ENCODE data around the gene COX17.
"Not testable (repeated sequence)": the region's sequence is repeated elsewhere in the genome, so short reads cannot be mapped to it uniquely, and the experiment has no call there.

The COX17 gene

GRCh38 chr3:119676771-119677640 is at the start of gene COX17:
COX17 (minus strand) TSS chr3:119677406; CDS start chr3:119677310, 96 bp downstream.
- peak; percentile 56 to 94 (median 86) for DNase-seq

DNA sequence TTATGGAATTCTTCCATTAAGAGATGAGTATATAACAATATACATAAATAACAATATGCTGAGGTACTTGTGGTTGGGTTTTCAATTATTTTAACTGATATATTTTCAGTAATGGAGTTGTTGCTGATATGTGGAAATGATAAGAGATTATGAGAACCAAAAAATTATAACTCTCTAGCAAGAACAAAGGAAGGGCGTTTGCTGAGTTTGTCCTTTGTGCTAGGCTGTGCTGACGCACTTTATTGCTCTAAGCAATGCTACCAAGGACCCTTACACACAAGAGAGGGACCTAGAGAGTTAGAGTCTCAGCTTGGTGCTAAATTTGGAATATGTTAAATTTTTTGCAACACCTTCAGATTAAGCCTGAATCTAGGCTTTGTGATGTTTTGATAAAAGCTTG is 49.7 kb upstream of the COX17 start:
- no peak for DNase-seq

GRCh38 chr3:119723022-119723421 is 45.8 kb upstream of the COX17 start:
- DNase-seq, result peak in 12 of 56 donors; percentile 1 to 37 (median 8)

GRCh38 chr3:119717520-119717919 is 40.3 kb upstream of the COX17 start:
- no peak for DNase-seq

GRCh38 chr3:119716998-119717397 is 39.8 kb upstream of the COX17 start:
- no peak for DNase-seq

DNA sequence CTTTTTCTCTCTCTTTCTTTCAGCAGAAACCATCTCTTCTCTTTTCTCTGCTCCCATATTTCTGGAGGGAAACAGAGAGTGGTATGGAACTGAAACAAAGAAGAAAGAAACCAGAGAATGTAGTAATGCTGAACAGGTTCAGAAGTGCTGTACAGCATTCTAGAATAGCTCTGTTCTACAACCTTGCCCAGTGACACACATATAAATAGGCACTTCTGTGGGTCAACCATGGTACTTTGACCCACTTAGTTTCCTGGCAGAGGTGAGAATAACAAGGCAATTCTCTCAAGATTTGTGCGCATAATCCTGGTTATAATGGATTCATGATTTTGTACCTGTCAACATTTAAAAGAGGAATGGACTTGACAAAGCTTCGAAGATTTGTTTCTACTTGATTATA is 37.9 kb upstream of the COX17 start:
- no peak for DNase-seq

- DNase-seq, result no peak
These were observed 26.8 kb upstream of the COX17 start for GRCh38 chr3:119703820-119704531.

GRCh38 chr3:119702530-119703527 is 25.6 kb upstream of the COX17 start, which contains the start of gene CFAP91:
CFAP91 (plus strand) TSS chr3:119703022; CDS start chr3:119703099, 77 bp downstream.
- DNase-seq, result peak; percentile 11 to 97 (median 86)

DNA sequence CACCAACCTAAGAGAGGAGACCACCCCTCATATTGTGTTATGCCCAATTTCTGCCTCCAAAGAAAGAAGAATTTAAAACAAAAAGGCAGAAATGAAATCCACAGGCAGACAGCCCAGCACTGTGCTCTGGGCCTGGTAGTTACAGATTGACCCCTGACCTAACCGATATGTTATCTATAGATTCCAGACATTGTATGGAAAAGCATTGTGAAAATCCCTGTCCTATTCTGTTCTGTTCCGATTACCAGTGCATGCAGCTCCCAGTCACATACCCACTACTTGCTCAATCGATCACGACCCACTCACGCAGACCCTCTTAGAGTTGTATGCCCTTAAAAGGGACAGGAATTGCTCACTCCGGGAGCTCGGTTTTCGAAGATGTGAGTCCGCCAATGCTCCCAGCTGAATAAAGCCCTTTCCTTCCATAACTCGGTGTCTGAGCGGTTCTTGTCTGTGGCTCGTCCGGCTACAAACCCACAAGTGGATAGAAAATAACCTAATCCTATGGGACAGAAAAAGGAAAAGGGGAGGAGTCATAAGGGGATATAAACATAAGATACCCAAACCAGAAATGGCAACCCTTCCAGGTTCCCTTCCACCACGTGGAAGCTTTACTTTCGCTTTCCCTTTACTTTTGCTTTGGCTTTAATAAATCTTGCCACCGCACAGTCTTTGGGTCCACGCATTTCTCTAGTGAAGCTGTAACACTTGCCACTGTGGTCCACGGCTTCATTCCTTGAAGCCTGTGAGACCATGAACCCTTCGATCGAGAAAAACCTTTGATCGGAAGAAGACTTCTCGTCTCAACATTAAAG is 23.9 kb upstream of the COX17 start:
- no peak for DNase-seq

DNA sequence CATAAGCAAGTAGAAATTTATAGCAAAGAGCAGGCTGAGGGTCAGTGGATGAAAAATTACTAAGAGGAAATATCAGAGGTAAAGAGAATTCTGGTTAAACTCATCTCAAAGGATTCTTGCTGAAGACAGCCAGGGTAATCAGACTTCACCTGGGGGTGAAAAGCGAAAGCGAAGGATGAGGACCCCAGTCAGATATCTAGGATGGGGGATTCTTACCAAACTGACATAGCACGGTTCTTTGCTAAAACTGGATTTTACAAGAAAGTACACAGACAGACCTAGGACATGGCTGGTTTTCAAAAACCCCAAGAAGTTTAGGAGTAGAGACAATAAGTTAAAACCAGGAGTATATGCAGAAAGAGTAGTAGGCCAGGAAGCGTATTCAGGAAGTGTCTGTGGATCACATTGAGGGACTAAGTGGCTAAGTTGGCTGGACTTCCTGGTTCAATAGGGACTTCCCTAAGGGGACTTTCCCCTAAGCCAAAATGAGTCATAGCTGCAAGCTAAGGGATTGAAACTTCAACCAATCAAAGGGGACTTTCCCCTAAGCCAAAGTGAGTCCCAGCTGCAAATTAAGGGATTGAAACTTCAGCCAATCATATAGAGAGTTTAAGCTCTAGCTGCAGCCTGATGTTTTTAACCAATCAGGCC is 23.2 kb upstream of the COX17 start:
- no peak for DNase-seq

DNA sequence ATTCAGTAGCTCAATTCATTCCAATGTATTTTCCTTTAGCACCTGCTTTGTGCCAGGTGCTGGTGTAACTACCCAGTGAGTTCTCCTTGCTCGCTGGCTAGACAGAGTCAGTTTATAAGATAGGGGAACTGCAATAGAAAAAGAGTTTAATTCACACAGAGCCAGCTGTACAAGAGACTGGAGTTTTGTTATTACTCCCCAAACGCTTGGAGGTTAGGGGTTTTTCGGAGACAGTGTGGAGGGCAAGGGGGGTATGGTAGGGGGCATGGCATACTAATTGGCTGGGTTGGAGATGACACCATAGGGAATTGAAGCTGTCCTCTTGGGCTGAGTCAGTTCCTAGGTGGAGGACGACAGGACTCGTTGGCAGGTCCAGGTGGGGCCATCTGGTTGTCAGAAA is 20.2 kb upstream of the COX17 start:
- DNase-seq, result no peak

DNA sequence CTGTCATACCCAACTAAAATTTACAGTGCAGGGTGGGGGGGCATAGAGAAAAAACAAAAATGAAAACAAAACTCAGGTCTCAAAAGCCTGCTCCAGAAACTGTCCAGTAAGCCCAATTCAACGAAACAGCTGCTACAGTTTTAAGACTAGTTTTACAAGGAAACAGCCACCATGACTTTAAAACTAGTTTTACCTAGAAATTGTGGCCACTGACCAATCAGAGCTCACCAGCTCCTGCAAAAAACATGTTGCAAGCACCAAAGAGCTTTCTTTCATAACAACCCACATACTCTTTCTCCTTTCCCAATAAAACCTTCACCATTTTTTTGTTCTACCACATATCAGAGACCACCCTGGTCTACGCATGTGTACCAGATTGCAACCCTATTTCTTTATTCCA is 18.3 kb upstream of the COX17 start:
- DNase-seq, result no peak

GRCh38 chr3:119690043-119690656 is 12.9 kb upstream of the COX17 start:
- DNase-seq, result no peak

GRCh38 chr3:119683421-119683820 is 6.2 kb upstream of the COX17 start:
- no peak for DNase-seq

DNA sequence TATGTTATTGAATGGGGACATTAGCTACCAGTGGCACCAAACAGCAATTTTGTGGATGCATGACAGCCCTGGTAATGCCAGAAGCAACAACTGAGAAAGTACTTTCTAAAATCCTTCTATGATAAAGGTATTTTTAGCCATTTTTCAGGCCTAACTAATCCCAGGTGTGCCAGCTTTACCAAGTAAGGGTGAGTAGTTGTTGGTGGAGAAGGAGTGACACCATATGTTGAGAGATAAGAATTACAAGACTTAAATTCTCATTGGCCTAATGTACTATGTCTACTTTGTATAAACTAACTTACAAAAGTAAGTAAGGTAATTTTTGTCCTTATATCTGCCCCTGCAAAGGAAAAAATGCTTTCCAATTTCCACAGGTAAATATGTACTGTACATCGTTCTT is 4.1 kb upstream of the COX17 start:
- DNase-seq, result no peak

- DNase-seq, result no peak
These were observed 2.7 kb upstream of the COX17 start for GRCh38 chr3:119679874-119680273.

GRCh38 chr3:119678209-119678608 is 1.0 kb upstream of the COX17 start:
- DNase-seq, result not testable (repeated sequence)

DNA sequence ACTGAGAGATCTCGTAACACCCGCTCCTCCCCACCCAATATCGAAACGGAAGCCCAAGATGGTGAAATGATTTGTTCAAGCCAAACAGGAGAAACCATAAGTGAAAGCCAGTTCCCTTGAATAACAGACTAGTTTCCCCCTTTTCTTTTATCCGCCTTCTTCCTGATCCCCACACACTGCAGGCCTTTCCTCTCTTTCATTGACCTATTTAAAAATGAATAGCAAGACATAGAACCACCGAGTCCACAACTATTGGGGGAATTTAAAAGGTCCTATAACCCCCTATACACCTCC is 382 bp upstream of the COX17 start:
- no peak for DNase-seq

GRCh38 chr3:119676020-119676419 is 1.2 kb downstream of the COX17 start:
- no peak for DNase-seq
